Measurements from ENCODE around the gene MATN1.

The MATN1 gene

DNA sequence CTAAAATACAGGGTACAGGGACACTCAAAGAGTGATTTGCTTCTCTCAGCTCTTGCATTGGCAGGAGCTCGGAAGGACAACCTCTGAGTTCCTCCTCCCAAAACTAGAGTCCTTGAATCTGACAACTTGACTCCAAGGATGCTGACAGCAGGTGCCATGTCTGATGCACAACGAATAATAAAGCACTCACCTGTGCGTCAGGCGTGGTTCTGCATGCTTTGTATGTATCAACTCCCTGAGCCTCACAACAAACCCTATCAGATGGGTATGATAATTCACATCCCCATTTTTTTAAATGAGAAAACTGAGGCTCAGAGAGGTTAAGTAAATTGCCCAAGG is 32.8 kb upstream of the MATN1 start:
- Histone ChIP-seq H3K9ac (ENCODE audit: low read length) (no peak overlapping the region), H3K4me1 (ENCODE audit: insufficient read depth, low read length) (peaks cover 5% of the 10 kb centered on the region), H3K27ac (ENCODE audit: low read depth, low read length) (no peak overlapping the region), H3K4me3 (ENCODE audit: low read depth in 1 of 2, low read length in 2 of 2) (no peak overlapping the region), H3K27me3 (ENCODE audit: control insufficient read depth in 1 of 2, insufficient read depth in 2 of 2, low read length in 2 of 2) (no peaks in the 10 kb centered on the region), H3K36me3 (ENCODE audit: insufficient read depth, low read length) (no peaks in the 10 kb centered on the region), H3K9me3 (ENCODE audit: low read length) (no peaks in the 10 kb centered on the region)

DNA sequence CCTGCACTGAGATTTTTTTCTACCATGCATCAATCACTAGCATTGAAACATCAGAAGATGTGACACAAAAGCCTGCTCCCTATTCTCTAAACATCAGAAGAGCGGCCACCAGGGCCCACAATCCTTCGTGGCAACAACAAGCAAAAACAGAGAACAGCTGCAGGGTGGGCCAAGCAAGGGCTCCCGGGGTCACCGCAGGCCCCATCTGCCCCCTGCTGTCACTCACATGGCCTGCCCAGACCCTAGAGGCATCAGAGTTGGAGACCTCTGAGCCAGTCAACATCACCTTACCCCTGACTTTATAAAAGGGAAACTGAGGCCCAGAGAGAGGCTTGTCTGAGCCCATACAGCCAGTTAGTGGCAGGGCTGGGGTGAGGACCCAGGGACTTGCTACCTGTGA is 32.4 kb upstream of the MATN1 start:
- Histone ChIP-seq H3K9me3 (ENCODE audit: low read length) (no peaks in the 10 kb centered on the region), H3K4me3 (ENCODE audit: low read depth in 1 of 2, low read length in 2 of 2) (no peak overlapping the region), H3K9ac (ENCODE audit: low read length) (no peak overlapping the region), H3K27me3 (ENCODE audit: control insufficient read depth in 1 of 2, insufficient read depth in 2 of 2, low read length in 2 of 2) (no peaks in the 10 kb centered on the region), H3K36me3 (ENCODE audit: insufficient read depth, low read length) (no peaks in the 10 kb centered on the region), H3K27ac (ENCODE audit: low read depth, low read length) (no peak overlapping the region), H3K4me1 (ENCODE audit: insufficient read depth, low read length) (peaks cover 1% of the 10 kb centered on the region)

DNA sequence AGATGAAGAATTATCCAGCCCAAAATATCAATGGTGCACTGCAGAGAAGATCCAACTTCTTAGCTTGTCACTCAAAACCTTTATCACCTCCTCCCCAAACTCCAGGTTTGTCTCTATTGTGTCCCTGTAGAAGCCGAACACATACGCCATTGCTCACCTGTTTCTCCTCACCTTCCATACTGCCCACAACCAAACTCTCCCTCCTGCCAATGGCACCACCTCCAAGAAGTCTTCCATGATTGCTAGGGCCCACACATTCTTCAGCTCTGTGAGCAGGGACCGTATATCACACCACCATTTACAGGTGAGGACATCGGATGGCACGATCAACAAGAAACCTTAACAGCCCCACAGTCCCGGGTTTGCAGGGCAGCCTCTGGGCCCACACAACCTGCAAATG is 31.9 kb upstream of the MATN1 start:
- no peaks in the 10 kb centered on the region for H3K4me1 ChIP-seq (ENCODE audit: insufficient read depth, low read length)
- no peak overlapping the region for H3K27ac ChIP-seq (ENCODE audit: low read depth, low read length)
- H3K9me3 ChIP-seq (ENCODE audit: low read length): no peaks in the 10 kb centered on the region
- H3K4me3 ChIP-seq (ENCODE audit: low read depth in 1 of 2, low read length in 2 of 2): no peak overlapping the region
- no peaks in the 10 kb centered on the region for H3K27me3 ChIP-seq (ENCODE audit: control insufficient read depth in 1 of 2, insufficient read depth in 2 of 2, low read length in 2 of 2)
- H3K9ac ChIP-seq (ENCODE audit: low read length): no peak overlapping the region
- no peaks in the 10 kb centered on the region for H3K36me3 ChIP-seq (ENCODE audit: insufficient read depth, low read length)

DNA sequence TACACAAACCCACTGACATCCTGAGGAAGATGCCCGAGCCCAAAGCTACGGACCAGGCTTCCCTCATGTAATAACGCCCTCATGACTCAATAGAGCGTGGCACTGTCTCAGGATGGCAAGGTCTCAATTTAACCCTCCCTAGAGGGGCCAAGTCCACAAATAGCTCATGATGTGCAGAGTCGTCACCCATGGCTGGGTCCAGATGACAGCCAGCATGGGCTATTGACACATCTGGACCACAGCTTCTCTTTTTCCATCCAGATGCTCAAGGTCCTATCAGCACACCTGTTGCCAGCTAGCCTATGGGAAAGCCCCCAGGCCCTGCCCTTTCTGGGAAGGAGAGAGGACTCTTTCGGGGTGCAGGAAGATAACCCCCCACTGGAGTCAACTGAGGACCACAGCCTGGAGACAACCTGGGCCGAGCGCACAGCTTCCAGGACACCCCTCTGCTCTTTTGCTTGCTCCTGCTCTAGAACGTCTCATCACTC is 31.3 kb upstream of the MATN1 start:
- no peaks in the 10 kb centered on the region for H3K9me3 ChIP-seq (ENCODE audit: low read length)
- no peak overlapping the region for H3K27ac ChIP-seq (ENCODE audit: low read depth, low read length)
- H3K36me3 ChIP-seq (ENCODE audit: insufficient read depth, low read length): no peaks in the 10 kb centered on the region
- H3K4me1 ChIP-seq (ENCODE audit: insufficient read depth, low read length): no peaks in the 10 kb centered on the region
- no peaks in the 10 kb centered on the region for H3K27me3 ChIP-seq (ENCODE audit: control insufficient read depth in 1 of 2, insufficient read depth in 2 of 2, low read length in 2 of 2)
- no peak overlapping the region for H3K9ac ChIP-seq (ENCODE audit: low read length)
- H3K4me3 ChIP-seq (ENCODE audit: low read depth in 1 of 2, low read length in 2 of 2): peak overlapping the region in 1 of 2 donors; percentile 4

DNA sequence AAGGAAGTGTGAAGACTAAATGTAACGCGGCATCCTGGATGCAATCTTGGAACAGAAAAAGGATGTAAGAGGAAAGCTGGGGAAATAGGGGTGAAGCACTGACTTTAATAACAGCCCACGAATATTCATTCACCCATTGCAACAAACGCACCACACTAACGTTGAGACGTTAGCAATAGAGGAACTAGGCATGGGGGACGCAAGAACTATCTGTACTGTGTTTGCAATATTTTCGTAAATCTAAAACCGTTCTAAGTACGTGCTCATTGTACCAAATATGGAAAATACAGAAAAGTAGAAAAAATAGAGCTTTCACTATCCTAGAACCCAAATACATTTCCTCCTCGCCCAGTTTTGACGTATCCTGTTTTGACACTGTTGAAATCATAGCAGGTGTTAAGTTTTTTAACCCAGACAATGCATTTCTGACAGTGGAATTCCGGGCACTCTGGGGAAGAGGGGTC is 30.3 kb upstream of the MATN1 start:
- Histone ChIP-seq H3K27ac (ENCODE audit: low read depth, low read length) (no peak overlapping the region), H3K9me3 (ENCODE audit: low read length) (no peaks in the 10 kb centered on the region), H3K9ac (ENCODE audit: low read length) (no peak overlapping the region), H3K4me1 (ENCODE audit: insufficient read depth, low read length) (no peaks in the 10 kb centered on the region), H3K27me3 (ENCODE audit: control insufficient read depth in 1 of 2, insufficient read depth in 2 of 2, low read length in 2 of 2) (no peaks in the 10 kb centered on the region), H3K36me3 (ENCODE audit: insufficient read depth, low read length) (no peaks in the 10 kb centered on the region), H3K4me3 (ENCODE audit: low read depth in 1 of 2, low read length in 2 of 2) (no peak overlapping the region)

DNA sequence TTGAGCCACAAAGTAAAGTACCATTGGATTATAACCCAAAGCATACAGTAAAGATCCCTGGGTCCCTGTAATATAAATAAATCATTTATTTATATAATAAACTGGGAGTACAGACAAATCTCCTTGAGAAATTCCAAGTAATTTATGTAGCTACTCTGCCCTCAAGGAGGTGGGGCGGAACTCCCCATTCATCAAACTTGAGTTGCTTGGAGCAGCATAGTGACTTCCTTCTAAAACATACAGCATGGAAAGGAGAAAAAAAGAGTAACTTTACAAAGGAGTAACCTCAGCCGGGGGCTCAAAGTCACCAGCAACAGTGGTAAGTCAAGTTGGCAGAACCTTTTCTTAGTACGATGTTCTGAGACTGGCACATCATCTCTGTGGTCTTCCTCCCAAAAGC is 29.7 kb upstream of the MATN1 start:
- Histone ChIP-seq H3K4me3 (ENCODE audit: low read depth in 1 of 2, low read length in 2 of 2) (no peak overlapping the region), H3K9me3 (ENCODE audit: low read length) (no peaks in the 10 kb centered on the region), H3K4me1 (ENCODE audit: insufficient read depth, low read length) (no peaks in the 10 kb centered on the region), H3K9ac (ENCODE audit: low read length) (no peak overlapping the region), H3K27ac (ENCODE audit: low read depth, low read length) (no peak overlapping the region), H3K27me3 (ENCODE audit: control insufficient read depth in 1 of 2, insufficient read depth in 2 of 2, low read length in 2 of 2) (no peaks in the 10 kb centered on the region), H3K36me3 (ENCODE audit: insufficient read depth, low read length) (no peaks in the 10 kb centered on the region)

DNA sequence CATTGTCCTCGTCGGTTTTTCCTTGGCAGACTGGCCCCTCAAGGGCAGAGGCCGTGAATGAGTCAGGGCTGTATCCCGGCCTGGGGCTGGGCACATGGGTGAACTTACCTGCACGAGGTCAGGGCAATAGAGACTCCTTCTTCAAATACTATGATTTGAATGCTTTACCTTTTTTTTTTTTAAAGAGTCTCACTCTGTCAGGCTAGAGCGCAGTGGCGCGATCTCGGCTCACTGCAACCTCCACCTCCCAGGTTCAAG is 29.2 kb upstream of the MATN1 start:
- H3K27me3 ChIP-seq (ENCODE audit: control insufficient read depth in 1 of 2, insufficient read depth in 2 of 2, low read length in 2 of 2): no peaks in the 10 kb centered on the region
- H3K9me3 ChIP-seq (ENCODE audit: low read length): no peaks in the 10 kb centered on the region
- no peak overlapping the region for H3K27ac ChIP-seq (ENCODE audit: low read depth, low read length)
- H3K9ac ChIP-seq (ENCODE audit: low read length): no peak overlapping the region
- H3K36me3 ChIP-seq (ENCODE audit: insufficient read depth, low read length): no peaks in the 10 kb centered on the region
- H3K4me3 ChIP-seq (ENCODE audit: low read depth in 1 of 2, low read length in 2 of 2): no peak overlapping the region
- H3K4me1 ChIP-seq (ENCODE audit: insufficient read depth, low read length): no peaks in the 10 kb centered on the region

DNA sequence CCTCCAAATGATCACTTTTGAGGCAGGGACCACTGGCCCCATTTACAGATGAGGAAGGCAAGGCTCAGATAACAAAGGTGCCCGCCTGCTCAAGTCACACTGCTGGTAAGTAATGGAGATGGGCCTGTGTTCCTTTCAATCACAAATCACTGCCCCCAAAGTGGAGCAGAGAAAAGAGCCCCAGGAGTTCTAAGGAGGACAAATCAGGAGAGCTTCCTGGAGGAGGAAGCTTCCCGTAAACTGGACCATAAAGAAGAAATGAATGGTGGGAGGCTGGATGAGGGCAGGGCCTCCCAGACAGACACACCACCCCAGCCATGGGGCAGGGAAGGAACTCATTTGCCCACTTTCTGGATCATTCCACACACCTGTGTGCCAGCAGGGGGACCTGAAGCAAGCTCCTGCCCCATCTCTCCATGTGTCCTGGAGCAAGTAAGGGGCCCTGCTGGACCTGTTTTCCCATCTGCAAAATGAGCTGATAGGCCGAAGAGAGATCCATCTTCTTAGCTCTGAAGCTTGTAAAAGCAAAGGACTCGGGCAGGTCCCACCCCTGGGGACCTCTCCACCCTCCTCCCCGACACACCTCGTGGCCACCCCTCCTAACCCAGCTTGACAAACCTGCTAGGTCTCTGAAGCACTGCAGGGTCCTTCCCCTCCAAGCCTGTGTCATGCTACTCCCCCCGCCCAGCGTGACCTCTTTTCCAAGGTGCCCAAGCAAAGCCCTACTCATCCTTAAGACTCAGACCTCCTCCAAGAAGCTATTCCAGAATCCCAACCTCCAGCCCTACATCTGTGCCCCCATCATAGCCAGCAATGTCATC is 28.7 kb upstream of the MATN1 start:
- Histone ChIP-seq H3K27ac (ENCODE audit: low read depth, low read length) (no peak overlapping the region), H3K36me3 (ENCODE audit: insufficient read depth, low read length) (no peaks in the 10 kb centered on the region), H3K9ac (ENCODE audit: low read length) (no peak overlapping the region), H3K27me3 (ENCODE audit: control insufficient read depth in 1 of 2, insufficient read depth in 2 of 2, low read length in 2 of 2) (no peaks in the 10 kb centered on the region), H3K9me3 (ENCODE audit: low read length) (no peaks in the 10 kb centered on the region), H3K4me3 (ENCODE audit: low read depth in 1 of 2, low read length in 2 of 2) (no peak overlapping the region), H3K4me1 (ENCODE audit: insufficient read depth, low read length) (no peaks in the 10 kb centered on the region)

DNA sequence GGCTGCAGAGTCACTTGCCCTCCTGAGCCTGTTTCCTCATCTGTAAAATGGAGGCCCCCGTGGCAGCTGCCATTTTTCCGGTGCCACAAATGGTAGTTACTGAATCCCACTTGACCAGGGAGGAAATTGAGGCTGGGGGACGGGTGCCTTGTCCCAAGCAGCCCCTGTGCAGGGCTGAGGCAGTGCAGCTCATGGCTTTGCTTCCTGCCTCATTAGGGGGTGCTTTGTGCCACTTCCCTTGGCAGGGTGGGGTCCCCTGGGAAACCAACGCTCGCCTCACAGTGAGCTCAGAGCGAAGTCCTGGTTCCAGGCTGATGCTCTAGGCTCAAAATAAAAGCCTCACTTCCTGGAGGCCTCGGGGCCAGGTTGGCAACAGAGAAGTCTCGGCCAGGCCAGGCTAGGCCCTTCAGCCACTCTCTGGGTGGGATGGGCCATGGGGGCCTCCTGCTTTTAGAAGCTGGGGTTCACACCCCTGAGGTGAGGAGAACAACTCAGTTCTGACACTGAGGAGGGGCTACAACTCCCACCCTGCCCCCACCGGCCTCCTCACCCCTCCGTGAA is 27.4 kb upstream of the MATN1 start:
- no peaks in the 10 kb centered on the region for H3K27me3 ChIP-seq (ENCODE audit: control insufficient read depth in 1 of 2, insufficient read depth in 2 of 2, low read length in 2 of 2)
- H3K4me3 ChIP-seq (ENCODE audit: low read depth in 1 of 2, low read length in 2 of 2): no peak overlapping the region
- no peak overlapping the region for H3K9ac ChIP-seq (ENCODE audit: low read length)
- no peaks in the 10 kb centered on the region for H3K4me1 ChIP-seq (ENCODE audit: insufficient read depth, low read length)
- H3K27ac ChIP-seq (ENCODE audit: low read depth, low read length): no peak overlapping the region
- H3K36me3 ChIP-seq (ENCODE audit: insufficient read depth, low read length): no peaks in the 10 kb centered on the region
- no peaks in the 10 kb centered on the region for H3K9me3 ChIP-seq (ENCODE audit: low read length)

DNA sequence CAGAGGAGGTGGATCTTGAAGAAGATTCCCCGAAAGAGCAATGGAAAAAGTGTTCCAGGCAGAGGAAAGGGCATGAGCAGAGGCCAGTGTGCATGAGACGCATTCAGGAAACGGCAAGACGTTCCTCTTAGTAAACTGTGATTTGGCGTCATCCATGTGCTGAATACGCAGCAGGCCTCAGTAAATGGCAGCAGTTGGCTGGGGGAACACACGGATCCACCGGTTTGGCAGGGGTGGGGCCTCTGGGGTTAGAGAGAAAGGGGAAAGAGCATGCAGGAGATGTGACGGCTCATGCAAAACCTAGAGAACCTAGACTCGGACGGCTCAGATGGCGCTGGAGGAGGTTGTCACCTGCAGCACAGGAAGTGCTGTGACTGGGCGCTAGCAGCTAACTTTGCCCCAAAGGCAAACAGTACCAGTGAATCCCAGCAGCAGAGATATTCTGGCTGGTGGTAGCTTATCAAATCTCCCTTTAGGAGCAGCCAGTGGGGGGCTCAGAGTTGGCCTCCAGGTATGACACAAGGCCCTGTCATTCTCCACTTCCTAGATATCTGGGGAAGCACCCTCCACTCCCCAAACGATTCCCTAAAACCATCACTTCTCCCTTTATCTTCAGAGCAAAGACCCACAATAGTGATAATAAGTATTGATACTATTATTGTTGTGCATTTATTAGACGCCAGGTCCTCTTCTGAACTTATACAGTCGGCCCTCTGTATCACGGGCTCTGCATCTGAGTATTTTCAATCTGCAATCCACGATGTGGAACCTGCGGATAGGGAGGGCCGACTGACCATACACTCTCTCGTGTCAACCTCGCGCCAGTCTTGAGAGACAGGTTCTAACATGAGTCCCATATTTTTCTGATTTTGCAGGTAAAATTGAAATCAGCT is 26.6 kb upstream of the MATN1 start:
- H3K27me3 ChIP-seq (ENCODE audit: control insufficient read depth in 1 of 2, insufficient read depth in 2 of 2, low read length in 2 of 2): no peaks in the 10 kb centered on the region
- H3K36me3 ChIP-seq (ENCODE audit: insufficient read depth, low read length): no peaks in the 10 kb centered on the region
- H3K9ac ChIP-seq (ENCODE audit: low read length): no peak overlapping the region

DNA sequence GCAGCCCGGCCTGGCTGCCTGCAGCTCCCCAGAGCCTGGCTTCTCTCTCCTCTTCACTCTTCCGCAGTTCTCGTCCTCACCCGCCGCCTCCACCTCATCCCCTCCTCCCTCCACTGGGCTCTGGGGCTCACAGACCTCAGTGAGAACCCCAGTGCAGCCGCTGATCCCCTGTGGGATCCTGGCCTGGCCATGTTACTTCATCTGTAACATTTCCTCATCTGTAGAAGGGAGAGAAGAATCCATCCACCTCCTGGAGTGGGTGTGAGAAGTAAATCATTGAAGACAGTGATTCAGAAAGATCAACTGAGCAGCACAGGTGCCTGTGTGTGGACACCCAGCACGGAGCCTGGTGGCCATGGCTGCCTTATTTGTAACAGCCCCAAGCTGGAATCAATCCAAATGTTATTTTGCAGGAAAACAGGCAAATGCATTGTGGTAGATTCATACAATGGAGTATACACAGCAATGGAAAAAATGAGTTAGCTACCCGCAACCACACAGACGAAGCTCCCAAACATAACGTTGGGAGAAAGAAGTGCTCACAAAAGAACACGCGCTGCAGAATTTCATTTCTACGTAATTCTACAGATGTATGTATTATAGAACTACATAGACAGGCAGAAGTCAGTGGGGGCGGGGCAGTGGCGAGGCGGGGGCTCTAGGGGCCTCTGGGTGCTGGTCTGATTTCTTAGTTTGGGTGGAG is 25.5 kb upstream of the MATN1 start:
- H3K27ac ChIP-seq (ENCODE audit: low read depth, low read length): no peak overlapping the region
- H3K9ac ChIP-seq (ENCODE audit: low read length): no peak overlapping the region

More for the DNA sequence above, 26.6 kb upstream of the MATN1 start:
- Histone ChIP-seq H3K4me1 (ENCODE audit: insufficient read depth, low read length) (no peaks in the 10 kb centered on the region), H3K4me3 (ENCODE audit: low read depth in 1 of 2, low read length in 2 of 2) (no peak overlapping the region), H3K27ac (ENCODE audit: low read depth, low read length) (no peak overlapping the region), H3K9me3 (ENCODE audit: low read length) (no peaks in the 10 kb centered on the region)

More for the DNA sequence above, 25.5 kb upstream of the MATN1 start:
- no peak overlapping the region for H3K4me3 ChIP-seq (ENCODE audit: low read depth in 1 of 2, low read length in 2 of 2)
- no peaks in the 10 kb centered on the region for H3K4me1 ChIP-seq (ENCODE audit: insufficient read depth, low read length)
- no peaks in the 10 kb centered on the region for H3K27me3 ChIP-seq (ENCODE audit: control insufficient read depth in 1 of 2, insufficient read depth in 2 of 2, low read length in 2 of 2)
- no peaks in the 10 kb centered on the region for H3K36me3 ChIP-seq (ENCODE audit: insufficient read depth, low read length)
- no peaks in the 10 kb centered on the region for H3K9me3 ChIP-seq (ENCODE audit: low read length)
